SH-SY5Y (cell line): Measurements from ENCODE around the gene CEACAM20.

Experiments used
- GATA2 ChIP-seq: IDR thresholded peaks from 2 replicates; pipeline ENCODE4 v1.6.1; 2011; ENCODE audit warnings: mild to moderate bottlenecking, low read depth, low read length
- GATA3 ChIP-seq: IDR thresholded peaks from 2 replicates; pipeline ENCODE4 v1.6.1; 2011; ENCODE audit warnings: low read depth, mild to moderate bottlenecking, low read length, moderate library complexity

- no peak for TF ChIP-seq GATA3
- TF ChIP-seq GATA2: no peak
Observed at GRCh38 chr19:44539991-44540390, 10.5 kb upstream of the CEACAM20 start.
